K562 (cell line): Measurements from ENCODE around the gene TMEM63C. TPM values are rescaled to one million over a fixed set of nuclear protein-coding genes. Genes with fewer than 3 reads are reported as not detected.

Source experiments
- ATAC-seq: fragments of 200-7000 bp; cut with Tn5 transposase; 3 replicates; pipeline ENCODE4 v1.9.1; 2020; ENCODE audit warnings: moderate library complexity
- BruUV-seq: library from RNA; stranded (reverse); fragments of 400-500 nt; replicated peaks from 2 replicates; lab custom pipeline; 2021; lab: Mats Ljungman, UMichigan
- CTCF ChIA-PET: fragments of 300-600 bp; formaldehyde crosslinking; extraction: SDS; loops from one replicate; lab custom pipeline; 2021; ENCODE audit warnings: low intra/inter-chr PET ratio; lab: Yijun Ruan, JAX
- POLR2A ChIA-PET: fragments of 300-600, 350-650 bp; sonication (Branson Sonifier 250); formaldehyde crosslinking; extraction: SDS; loops from one replicate; lab custom pipeline; 2021; ENCODE audit warnings: antibody characterized with exemption, inconsistent platforms; lab: Yijun Ruan, JAX
- DNase-seq, 4 experiments: peaks; one replicate each; pipeline versions ENCODE4 v3.0.0 to v3.0.0-alpha.2; 2011 to 2018; ENCODE audit warnings: low spot score in 3 of 4, mixed read lengths in 3 of 4; ENCODE audit errors: extremely low read depth in 1 of 4
- FAIRE-seq: peaks from 2 replicates; lab custom pipeline; 2011; peaks lifted over from hg19 to GRCh38; lab: Jason Lieb, UNC
- H2AFZ ChIP-seq: 2 replicates; pipeline ENCODE4 v1.6.0; 2011; ENCODE audit warnings: low read depth, low read length, control low read depth, inconsistent platforms
- H3K27ac ChIP-seq: fragments of 200-600 bp; 3 replicates; pipeline ENCODE4 v1.8.0; 2011; ENCODE audit warnings: low read depth, mild to moderate bottlenecking, control low read depth, inconsistent platforms, low read length, moderate library complexity, mixed read lengths; ENCODE audit errors: extremely low read depth
- H3K27me3 ChIP-seq, 2 experiments: fragments of 300-600 bp in 1 of 2; 2 replicates in 1 of 2; 3 replicates in 1 of 2; pipeline versions ENCODE4 v1.6.0 to v1.8.0; 2011; ENCODE audit warnings: inconsistent platforms in 2 of 2, low read length in 2 of 2, mild to moderate bottlenecking in 1 of 2, mixed read lengths in 1 of 2, moderate library complexity in 1 of 2; ENCODE audit not compliant: control insufficient read depth in 2 of 2, insufficient read depth in 2 of 2
- H3K36me3 ChIP-seq: fragments of 300-600 bp; 3 replicates; pipeline ENCODE4 v1.8.0; 2011; ENCODE audit warnings: mild to moderate bottlenecking, low read length, inconsistent platforms; ENCODE audit not compliant: control insufficient read depth, insufficient read depth
- H3K4me1 ChIP-seq, 2 experiments: fragments of 200-600 bp in 1 of 2; replicated peaks in 1 of 2; 2 replicates in 1 of 2; 3 replicates in 1 of 2; pipeline versions ENCODE4 v1.5.1 to v1.8.0; 2011; ENCODE audit warnings: inconsistent platforms in 2 of 2, low read length in 2 of 2, mild to moderate bottlenecking in 1 of 2, mixed read lengths in 1 of 2, moderate library complexity in 1 of 2; ENCODE audit not compliant: control insufficient read depth in 2 of 2, insufficient read depth in 2 of 2
- H3K4me2 ChIP-seq: 2 replicates; pipeline ENCODE4 v1.6.1; 2011; ENCODE audit warnings: low read length, control low read depth, inconsistent platforms, mixed read lengths; ENCODE audit not compliant: insufficient read depth
- H3K4me3 ChIP-seq: fragments of 200-600 bp; sonication (generic), shearing (Covaris generic); 2 replicates; pipeline ENCODE4 v1.5.1; 2016; ENCODE audit warnings: control low read depth, inconsistent platforms
- H3K79me2 ChIP-seq: fragments of 200-600 bp; 3 replicates; pipeline ENCODE4 v1.8.0; 2011; ENCODE audit warnings: low read length, inconsistent platforms; ENCODE audit not compliant: control insufficient read depth, insufficient read depth
- H3K9ac ChIP-seq, 2 experiments: 2 replicates each; pipeline versions ENCODE4 v1.6.0 to v1.6.1; 2011; ENCODE audit warnings: low read depth in 2 of 2, low read length in 2 of 2, control low read depth in 1 of 2, inconsistent platforms in 1 of 2, mild to moderate bottlenecking in 1 of 2, mixed read lengths in 1 of 2; ENCODE audit not compliant: insufficient read depth in 1 of 2
- H3K9me1 ChIP-seq: one replicate; pipeline ENCODE4 v1.6.0; 2011; ENCODE audit warnings: inconsistent platforms, mild to moderate bottlenecking, low read length, moderate library complexity; ENCODE audit not compliant: control insufficient read depth, insufficient read depth
- H3K9me3 ChIP-seq: replicated peaks from 2 replicates; pipeline ENCODE4 v1.5.1; 2011; ENCODE audit warnings: low read depth, low read length, inconsistent platforms; ENCODE audit not compliant: control insufficient read depth, insufficient read depth
- H4K20me1 ChIP-seq: replicated peaks from 2 replicates; pipeline ENCODE4 v1.6.1; 2011; ENCODE audit warnings: low read length, inconsistent platforms, mixed read lengths; ENCODE audit not compliant: control insufficient read depth, insufficient read depth
- GABPB2 ChIP-seq: fragments of 250-450 bp; sonication (Bioruptor Pico); conservative IDR thresholded peaks from 2 replicates; pipeline ENCODE4 v1.5.1; 2021; ENCODE audit warnings: mild to moderate bottlenecking
- MBD1 ChIP-seq: fragments of 250-450 bp; sonication (Bioruptor Pico); IDR thresholded peaks from 2 replicates; pipeline ENCODE4 v1.8.0; 2022; ENCODE audit warnings: inconsistent platforms
- MEF2D ChIP-seq: conservative IDR thresholded peaks from 2 replicates; pipeline ENCODE4 v1.6.1; 2016; ENCODE audit warnings: low read depth, missing genetic modification characterization, missing compliant biosample characterization
- MNT ChIP-seq, 2 experiments: fragments of 450-650 bp; conservative IDR thresholded peaks; 2 replicates each; pipeline ENCODE4 v1.6.1; 2017; ENCODE audit warnings: mild to moderate bottlenecking in 2 of 2, moderate library complexity in 2 of 2
- MTA2 ChIP-seq: fragments of 450-650 bp; IDR thresholded peaks from 2 replicates; pipeline ENCODE4 v1.6.1; 2016; ENCODE audit warnings: low read depth
- TARDBP ChIP-seq: fragments of 450-650 bp; IDR thresholded peaks from 2 replicates; pipeline ENCODE4 v1.6.1; 2016
- ZBTB7A ChIP-seq: IDR thresholded peaks from 2 replicates; pipeline ENCODE4 v1.6.1; 2011; ENCODE audit warnings: low read depth, mild to moderate bottlenecking, low read length, moderate library complexity, borderline replicate concordance; ENCODE audit not compliant: control insufficient read depth
- ZEB2 ChIP-seq: fragments of 450-650 bp; IDR thresholded peaks from 2 replicates; pipeline ENCODE4 v1.6.1; 2016
- ZFP30 ChIP-seq: fragments of 250-450 bp; sonication (Bioruptor Pico); IDR thresholded peaks from 2 replicates; pipeline ENCODE4 v1.8.0; 2022; ENCODE audit warnings: moderate library complexity, mild to moderate bottlenecking, inconsistent platforms, borderline replicate concordance
- ZKSCAN1 ChIP-seq: fragments of 150-350 bp; IDR thresholded peaks from 2 replicates; pipeline ENCODE4 v1.6.1; 2016; ENCODE audit warnings: low read depth, low read length
- WGBS: fragments of 100-300 bp; shearing (Covaris generic); methylation state at CpG from one replicate; pipeline ENCODE4 v1.1.6; 2016; ENCODE audit warnings: low coverage, mixed read lengths; ENCODE audit not compliant: insufficient coverage; ENCODE audit errors: missing lambda C conversion rate; 5-methylcytosine and 5-hydroxymethylcytosine counted together
- in situ Hi-C: fragments of 300-500 bp; cut with MboI; formaldehyde crosslinking; loops from 4 replicates; pipeline ENCODE4 v1.15.0; 2018; ENCODE audit warnings: inconsistent platforms, mixed read lengths
- intact Hi-C: fragments of 100-400 bp; cut with micrococcal nuclease; formaldehyde crosslinking; loops from 2 replicates; pipeline ENCODE4 v1.14.2; 2022
- polyA plus RNA-seq, 8 experiments: library from polyadenylated mRNA; depleted of rRNA in 4 of 8; stranded (reverse) in 5 of 8; unstranded in 3 of 8; fragments of >200 nt; fragmentation: Nextera tagmentation in 2 of 8; fragmentation: Illumina TruSeq in 1 of 8; extraction: Ambion mirVana in 2 of 8; extraction: Trizol in 1 of 8; gene quantifications; 2 replicates each; pipeline versions ENCODE4 v1.2.1 to v1.2.3, GENCODE V29; 2011 to 2014; ENCODE audit warnings: inconsistent platforms in 1 of 8, missing spikeins in 1 of 8
- total RNA-seq, 7 experiments: library from RNA; depleted of rRNA in 6 of 7; stranded (reverse); fragments of >200 nt in 6 of 7; fragmentation: Illumina TruSeq in 2 of 7; extraction: Trizol in 2 of 7; gene quantifications; 2 replicates each; pipeline versions ENCODE4 v1.2.1 to v1.2.3, GENCODE V29; 2011 to 2021; ENCODE audit warnings: low replicate concordance in 1 of 7

TMEM63C gene
- total and polyA plus RNA-seq, 9 of the 15 experiments (the other 6 are each of a cell fraction or from before 2014, with no cell fraction given): 0.07 TPM; not detected in 8

- no peak overlapping the region for H3K9ac ChIP-seq
- ATAC-seq (no peak), FAIRE-seq (no peak), DNase-seq (no peak)
- intact Hi-C loops: no loop called here
- H3K79me2 ChIP-seq: no peaks in the 10 kb centered on the region
- H3K9me3 ChIP-seq: no peaks in the 10 kb centered on the region
- no peaks in the 10 kb centered on the region for H3K9me1 ChIP-seq
- no peak overlapping the region for H2AFZ ChIP-seq
- peaks cover 0 to 24% of the 10 kb centered on the region in 2 experiments; a peak in 2 of 5 replicates for H3K4me1 ChIP-seq
- TF ChIP-seq MBD1 (CRISPR knock-in tag) (no peak), ZBTB7A (no peak), MEF2D (tag) (no peak), TARDBP (no peak), ZKSCAN1 (no peak), GABPB2 (CRISPR knock-in tag) (no peak), MNT (conservative IDR thresholded peaks at IDR 0.05) (no peak), ZEB2 (no peak), ZFP30 (no peak), MTA2 (no peak)
- no peak overlapping the region for H3K4me3 ChIP-seq
- H3K36me3 ChIP-seq: no peaks in the 10 kb centered on the region
- ChIA-PET CTCF (no interaction called here), POLR2A (no interaction called here)
- no TSS peak for BruUV-seq
- in situ Hi-C loops: no loop called here
- no peak overlapping the region for H3K27ac ChIP-seq
- no peak overlapping the region for H3K4me2 ChIP-seq
- peaks cover 17 to 48% of the 10 kb centered on the region in 2 experiments for H3K27me3 ChIP-seq
- 22% methylated on average over 45 of the region's 67 CpGs for WGBS
- peaks cover 6% of the 10 kb centered on the region; the same call in 1 of the 2 replicates for H4K20me1 ChIP-seq
Measured at GRCh38 chr14:77140359-77141213, 41.0 kb upstream of the TMEM63C start.
